ENCODE results near the gene CDC42EP5.

The CDC42EP5 gene

DNA sequence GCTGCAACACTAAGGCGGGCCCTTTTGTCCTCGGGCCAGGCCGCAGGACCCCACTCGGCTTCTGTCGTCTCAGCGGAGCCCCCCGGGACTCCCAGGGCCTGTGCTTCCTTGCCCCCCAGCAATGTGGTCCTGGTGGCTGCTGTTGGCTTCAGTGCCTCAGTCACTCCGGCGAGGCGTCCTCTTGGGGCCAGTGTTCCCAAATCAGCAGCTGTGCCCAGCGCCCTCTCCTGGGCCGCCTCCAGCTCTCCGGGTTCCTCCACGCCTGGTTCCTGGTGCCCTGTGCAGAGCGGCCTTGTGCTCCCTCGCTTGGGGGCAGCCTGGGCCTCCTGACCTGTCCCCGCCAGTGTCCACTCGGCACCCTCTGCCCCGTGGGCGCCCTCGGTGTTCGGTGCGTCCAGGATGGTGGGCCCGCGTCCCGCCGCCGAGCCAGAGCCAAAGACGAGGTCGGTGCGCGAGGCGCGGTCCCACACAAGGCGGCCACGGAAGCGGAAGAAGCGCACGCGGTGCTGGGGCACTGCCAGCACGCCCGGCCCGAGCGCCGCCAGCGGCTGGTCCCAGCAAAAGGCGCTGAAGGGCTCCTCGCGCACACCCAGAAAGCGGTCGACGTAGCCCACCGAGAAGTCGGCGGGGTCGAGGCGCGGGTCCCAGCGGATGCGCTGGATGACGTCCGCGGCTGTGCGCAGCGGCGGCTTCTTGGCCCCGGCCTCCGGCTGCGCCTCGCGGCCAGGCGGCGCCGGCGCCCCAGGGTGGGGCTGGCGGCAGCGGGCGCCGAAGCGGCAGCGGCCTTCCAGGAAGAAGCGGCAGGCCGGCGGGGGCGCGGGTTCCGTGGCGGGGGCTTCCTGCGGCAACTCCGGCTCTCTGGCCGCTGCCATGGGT, 10.2 kb downstream of the CDC42EP5 start:
- peak; percentile 59 for DNase-seq (ENCODE audit: low spot score)
- H2AK5ac ChIP-seq (ENCODE audit: low read depth, low read length), result peak overlapping the region; percentile 97
- H4K91ac ChIP-seq (ENCODE audit: low read depth, low read length, poor library complexity), result no peak overlapping the region
- peak overlapping the region; percentile 98 for H3K23ac ChIP-seq (ENCODE audit: low read depth, low read length, poor library complexity)
- peak overlapping the region; percentile 98 for H3K18ac ChIP-seq (ENCODE audit: low read length)
- H2BK120ac ChIP-seq (ENCODE audit: low read depth, low read length), result peak overlapping the region; percentile 35
- H2BK15ac ChIP-seq (ENCODE audit: low read length), result peak overlapping the region; percentile 78
- peak overlapping the region; percentile 60 for H3K27ac ChIP-seq (replicated peaks; ENCODE audit: low read length)
- H4K8ac ChIP-seq (ENCODE audit: low read depth, low read length), result peak overlapping the region; percentile 93
- peak overlapping the region; percentile 98 for H3K4ac ChIP-seq (ENCODE audit: low read length)
- peaks cover 2 to 3% of the 10 kb centered on the region in 2 donors for H3K4me1 ChIP-seq (ENCODE audit: control insufficient read depth in 2 of 2, insufficient read depth in 1 of 2, low read depth in 1 of 2, low read length in 2 of 2)
- H3K27me3 ChIP-seq (ENCODE audit: control insufficient read depth in 3 of 3, insufficient read depth in 3 of 3, low read depth in 1 of 3, low read length in 3 of 3), result peaks cover 0 to 6% (median 0%) of the 10 kb centered on the region in 3 experiments
- peak overlapping the region; percentile 96 for H3K14ac ChIP-seq (ENCODE audit: low read length)
- peaks cover 5% of the 10 kb centered on the region for H3K79me1 ChIP-seq (ENCODE audit: low read depth, low read length)
- H2BK5ac ChIP-seq (ENCODE audit: low read length), result no peak overlapping the region
- peaks cover 32 to 43% of the 10 kb centered on the region in 2 donors for H3K36me3 ChIP-seq (replicated peaks in 1 of 2; ENCODE audit: control insufficient read depth in 2 of 2, insufficient read depth in 2 of 2, low read length in 2 of 2)
- H2AFZ ChIP-seq (ENCODE audit: low read length), result no peak overlapping the region
- no CpG with 5 or more reads among the region's 91 CpGs for WGBS, 2 donors (ENCODE audit: extremely low coverage in 2 of 2, insufficient read length in 2 of 2, insufficient replicate concordance in 1 of 2)
- no peaks in the 10 kb centered on the region for H3K9me3 ChIP-seq (replicated peaks in 1 of 2; ENCODE audit: control insufficient read depth in 2 of 2, insufficient read depth in 1 of 2, low read depth in 1 of 2, low read length in 2 of 2)
- H3K4me2 ChIP-seq (ENCODE audit: insufficient read depth, low read length, poor library complexity, severe bottlenecking), result peak overlapping the region; percentile 96
- peak overlapping the region; percentile 99 for H3K9ac ChIP-seq (ENCODE audit: low read depth, low read length, poor library complexity)
- peak overlapping the region; percentile 16 for H2BK12ac ChIP-seq (ENCODE audit: low read length)
- H3K4me3 ChIP-seq (ENCODE audit: low read length in 2 of 2), result peak overlapping the region in 1 of 2 donors; percentile 92

DNA sequence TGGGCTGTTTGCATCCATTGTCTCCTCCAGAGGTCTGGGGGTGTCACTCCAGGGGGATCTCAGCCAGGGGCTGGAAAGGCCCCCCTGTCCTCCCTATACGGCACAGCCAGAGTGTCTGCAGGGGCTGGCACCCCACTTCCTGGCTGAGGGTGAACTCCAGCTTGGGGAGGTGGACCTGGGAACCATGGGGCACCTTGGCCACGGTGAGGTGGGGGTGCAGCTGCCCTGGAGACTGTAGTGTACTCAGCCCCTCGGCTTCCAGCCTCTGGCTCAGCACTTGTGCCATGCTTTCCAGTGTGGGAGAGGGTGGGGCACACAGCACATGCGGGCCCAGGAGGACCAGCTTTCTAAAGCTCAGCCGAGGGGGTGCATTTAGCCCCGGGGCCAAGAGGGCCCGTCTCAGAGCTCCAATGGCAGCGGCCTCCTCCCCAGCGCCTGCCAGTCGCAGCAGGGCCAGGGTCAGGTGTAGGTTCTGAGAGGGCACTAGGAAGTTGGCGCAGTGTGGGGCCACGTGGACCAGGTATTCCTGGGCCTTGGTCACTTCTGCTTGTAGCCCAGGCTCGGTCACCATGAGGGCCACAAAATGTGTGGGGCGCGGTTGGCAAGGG, 10.9 kb downstream of the CDC42EP5 start:
- no peak overlapping the region for H3K4me3 ChIP-seq (ENCODE audit: low read length in 2 of 2)
- H3K27ac ChIP-seq (replicated peaks; ENCODE audit: low read length), result no peak overlapping the region
- H3K18ac ChIP-seq (ENCODE audit: low read length), result peak overlapping the region; percentile 98
- H3K36me3 ChIP-seq (replicated peaks in 1 of 2; ENCODE audit: control insufficient read depth in 2 of 2, insufficient read depth in 2 of 2, low read length in 2 of 2), result peaks cover 38 to 50% of the 10 kb centered on the region in 2 donors
- no CpG with 5 or more reads among the region's 15 CpGs for WGBS, 2 donors (ENCODE audit: extremely low coverage in 2 of 2, insufficient read length in 2 of 2, insufficient replicate concordance in 1 of 2)
- H3K9ac ChIP-seq (ENCODE audit: low read depth, low read length, poor library complexity), result peak overlapping the region; percentile 99
- H2AK5ac ChIP-seq (ENCODE audit: low read depth, low read length), result peak overlapping the region; percentile 97
- no peaks in the 10 kb centered on the region for H3K9me3 ChIP-seq (replicated peaks in 1 of 2; ENCODE audit: control insufficient read depth in 2 of 2, insufficient read depth in 1 of 2, low read depth in 1 of 2, low read length in 2 of 2)
- DNase-seq (ENCODE audit: low spot score), result no peak
- no peak overlapping the region for H3K14ac ChIP-seq (ENCODE audit: low read length)
- H3K79me1 ChIP-seq (ENCODE audit: low read depth, low read length), result peaks cover 5% of the 10 kb centered on the region
- no peak overlapping the region for H2BK5ac ChIP-seq (ENCODE audit: low read length)
- no peak overlapping the region for H2AFZ ChIP-seq (ENCODE audit: low read length)
- peak overlapping the region; percentile 16 for H2BK12ac ChIP-seq (ENCODE audit: low read length)
- H3K27me3 ChIP-seq (ENCODE audit: control insufficient read depth in 3 of 3, insufficient read depth in 3 of 3, low read depth in 1 of 3, low read length in 3 of 3), result peaks cover 0 to 6% (median 0%) of the 10 kb centered on the region in 3 experiments
- H3K4me2 ChIP-seq (ENCODE audit: insufficient read depth, low read length, poor library complexity, severe bottlenecking), result peak overlapping the region; percentile 96
- H2BK15ac ChIP-seq (ENCODE audit: low read length), result no peak overlapping the region
- H3K23ac ChIP-seq (ENCODE audit: low read depth, low read length, poor library complexity), result peak overlapping the region; percentile 98
- H2BK120ac ChIP-seq (ENCODE audit: low read depth, low read length), result peak overlapping the region; percentile 35
- H4K91ac ChIP-seq (ENCODE audit: low read depth, low read length, poor library complexity), result no peak overlapping the region
- H3K4me1 ChIP-seq (ENCODE audit: control insufficient read depth in 2 of 2, insufficient read depth in 1 of 2, low read depth in 1 of 2, low read length in 2 of 2), result peaks cover 2 to 3% of the 10 kb centered on the region in 2 donors
- no peak overlapping the region for H4K8ac ChIP-seq (ENCODE audit: low read depth, low read length)
- no peak overlapping the region for H3K4ac ChIP-seq (ENCODE audit: low read length)

DNA sequence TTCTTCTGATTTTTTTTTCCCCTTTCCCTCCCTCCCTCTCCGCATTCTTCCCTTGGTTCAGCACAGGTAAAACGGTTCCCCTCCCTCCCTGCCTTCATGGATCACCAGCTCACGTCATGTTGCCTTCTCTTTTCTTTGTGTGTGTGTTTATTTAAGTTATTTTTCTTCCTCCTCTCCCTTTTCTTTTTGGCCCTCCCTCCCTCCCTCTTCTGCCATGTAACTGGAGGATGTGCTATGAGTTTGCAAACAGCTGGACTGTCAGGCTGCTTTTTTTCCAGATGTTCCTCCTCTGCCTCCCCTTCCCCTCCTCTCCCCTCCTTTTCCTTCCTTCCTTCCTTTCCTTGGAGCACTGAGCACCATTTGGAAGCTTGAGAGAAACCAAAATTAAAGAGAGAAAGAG, 11.5 kb downstream of the CDC42EP5 start:
- no peak overlapping the region for H3K14ac ChIP-seq (ENCODE audit: low read length)
- peaks cover 43 to 55% of the 10 kb centered on the region in 2 donors for H3K36me3 ChIP-seq (replicated peaks in 1 of 2; ENCODE audit: control insufficient read depth in 2 of 2, insufficient read depth in 2 of 2, low read length in 2 of 2)
- no peak overlapping the region for H2AK5ac ChIP-seq (ENCODE audit: low read depth, low read length)
- no peak overlapping the region for H2BK12ac ChIP-seq (ENCODE audit: low read length)
- no peak overlapping the region for H4K8ac ChIP-seq (ENCODE audit: low read depth, low read length)
- no peak for DNase-seq (ENCODE audit: low spot score)
- H3K23ac ChIP-seq (ENCODE audit: low read depth, low read length, poor library complexity), result peak overlapping the region; percentile 65
- no peak overlapping the region for H3K4ac ChIP-seq (ENCODE audit: low read length)
- no peak overlapping the region for H3K9ac ChIP-seq (ENCODE audit: low read depth, low read length, poor library complexity)
- H3K27me3 ChIP-seq (ENCODE audit: control insufficient read depth in 3 of 3, insufficient read depth in 3 of 3, low read depth in 1 of 3, low read length in 3 of 3), result peaks cover 0 to 6% (median 0%) of the 10 kb centered on the region in 3 experiments
- no peaks in the 10 kb centered on the region for H3K9me3 ChIP-seq (replicated peaks in 1 of 2; ENCODE audit: control insufficient read depth in 2 of 2, insufficient read depth in 1 of 2, low read depth in 1 of 2, low read length in 2 of 2)
- H2BK15ac ChIP-seq (ENCODE audit: low read length), result no peak overlapping the region
- H4K91ac ChIP-seq (ENCODE audit: low read depth, low read length, poor library complexity), result no peak overlapping the region
- no peak overlapping the region for H3K27ac ChIP-seq (replicated peaks; ENCODE audit: low read length)
- no peak overlapping the region for H3K4me3 ChIP-seq (ENCODE audit: low read length in 2 of 2)
- no CpG with 5 or more reads among the region's 3 CpGs for WGBS, 2 donors (ENCODE audit: extremely low coverage in 2 of 2, insufficient read length in 2 of 2, insufficient replicate concordance in 1 of 2)
- H3K4me2 ChIP-seq (ENCODE audit: insufficient read depth, low read length, poor library complexity, severe bottlenecking), result no peak overlapping the region
- H3K79me1 ChIP-seq (ENCODE audit: low read depth, low read length), result peaks cover 5% of the 10 kb centered on the region
- H3K18ac ChIP-seq (ENCODE audit: low read length), result no peak overlapping the region
- no peak overlapping the region for H2AFZ ChIP-seq (ENCODE audit: low read length)
- H2BK5ac ChIP-seq (ENCODE audit: low read length), result no peak overlapping the region
- H3K4me1 ChIP-seq (ENCODE audit: control insufficient read depth in 2 of 2, insufficient read depth in 1 of 2, low read depth in 1 of 2, low read length in 2 of 2), result peaks cover 2 to 3% of the 10 kb centered on the region in 2 donors
- H2BK120ac ChIP-seq (ENCODE audit: low read depth, low read length), result no peak overlapping the region

DNA sequence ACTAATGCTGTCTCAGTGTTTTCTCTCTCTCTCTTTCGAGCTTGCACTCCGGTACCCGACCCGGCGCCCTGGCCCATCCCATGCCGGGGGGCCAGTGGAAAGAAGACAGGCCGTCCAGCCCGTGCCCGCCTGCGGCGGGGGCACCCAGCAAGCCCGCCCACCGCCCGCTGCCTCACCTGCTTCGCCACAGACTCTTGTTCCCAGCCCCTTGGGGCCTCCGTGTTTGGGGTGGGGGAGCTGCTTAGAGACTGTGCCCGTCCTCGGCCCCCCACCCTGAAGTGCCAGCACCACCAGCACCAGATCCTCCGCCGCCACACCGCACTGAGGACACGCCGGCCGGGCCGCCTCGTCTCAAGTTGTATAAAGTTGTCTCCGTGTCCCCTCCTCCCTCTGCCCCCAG, 11.9 kb downstream of the CDC42EP5 start:
- Histone ChIP-seq H3K36me3 (replicated peaks in 1 of 2; ENCODE audit: control insufficient read depth in 2 of 2, insufficient read depth in 2 of 2, low read length in 2 of 2) (peaks cover 47 to 59% of the 10 kb centered on the region in 2 donors), H3K9ac (ENCODE audit: low read depth, low read length, poor library complexity) (no peak overlapping the region), H2BK120ac (ENCODE audit: low read depth, low read length) (no peak overlapping the region), H2BK5ac (ENCODE audit: low read length) (no peak overlapping the region), H3K27ac (replicated peaks; ENCODE audit: low read length) (no peak overlapping the region), H4K91ac (ENCODE audit: low read depth, low read length, poor library complexity) (no peak overlapping the region), H2BK12ac (ENCODE audit: low read length) (no peak overlapping the region), H3K4me3 (ENCODE audit: low read length in 2 of 2) (no peak overlapping the region), H2BK15ac (ENCODE audit: low read length) (no peak overlapping the region), H2AFZ (ENCODE audit: low read length) (no peak overlapping the region), H3K9me3 (replicated peaks in 1 of 2; ENCODE audit: control insufficient read depth in 2 of 2, insufficient read depth in 1 of 2, low read depth in 1 of 2, low read length in 2 of 2) (no peaks in the 10 kb centered on the region), H3K4ac (ENCODE audit: low read length) (no peak overlapping the region), H4K8ac (ENCODE audit: low read depth, low read length) (no peak overlapping the region), H3K27me3 (ENCODE audit: control insufficient read depth in 3 of 3, insufficient read depth in 3 of 3, low read depth in 1 of 3, low read length in 3 of 3) (peaks cover 0 to 6% (median 0%) of the 10 kb centered on the region in 3 experiments), H3K14ac (ENCODE audit: low read length) (no peak overlapping the region), H3K79me1 (ENCODE audit: low read depth, low read length) (peaks cover 6% of the 10 kb centered on the region), H3K18ac (ENCODE audit: low read length) (no peak overlapping the region), H3K23ac (ENCODE audit: low read depth, low read length, poor library complexity) (peak overlapping the region; percentile 65), H3K4me2 (ENCODE audit: insufficient read depth, low read length, poor library complexity, severe bottlenecking) (no peak overlapping the region), H3K4me1 (ENCODE audit: control insufficient read depth in 2 of 2, insufficient read depth in 1 of 2, low read depth in 1 of 2, low read length in 2 of 2) (peaks cover 2 to 3% of the 10 kb centered on the region in 2 donors), H2AK5ac (ENCODE audit: low read depth, low read length) (no peak overlapping the region)
- no CpG with 5 or more reads among the region's 27 CpGs for WGBS, 2 donors (ENCODE audit: extremely low coverage in 2 of 2, insufficient read length in 2 of 2, insufficient replicate concordance in 1 of 2)
- no peak for DNase-seq (ENCODE audit: low spot score)

Measured in neuronal stem cell (in vitro differentiated cells).